Breast epithelium (tissue), 4 donors: ENCODE measurements around the gene EIF3K. TPM values are rescaled to one million over a fixed set of nuclear protein-coding genes. Genes with fewer than 3 reads are reported as not detected.
A peak's percentile ranks its signal among the peaks of the same experiment; 100 is the strongest.

Experiments used
- DNase-seq, 2 donors: peaks; one replicate each; pipeline ENCODE4 v3.0.0-alpha.2; 2019; ENCODE audit warnings: low spot score in 2 of 2
- H3K27ac ChIP-seq, 2 donors: fragments of 200-600 bp; sonication (generic) in 1 of 2; one replicate each; pipeline ENCODE4 v1.5.1; 2016 to 2019; ENCODE audit warnings: mild to moderate bottlenecking in 1 of 2
- H3K27me3 ChIP-seq, 2 donors: fragments of 200-600 bp; sonication (generic) in 1 of 2; one replicate each; pipeline versions ENCODE4 v1.5.1 to v1.6.0; 2017 to 2019; ENCODE audit warnings: control low read depth in 1 of 2, mild to moderate bottlenecking in 1 of 2
- H3K36me3 ChIP-seq: fragments of 200-600 bp; one replicate; pipeline ENCODE4 v1.5.1; 2019
- H3K4me1 ChIP-seq, 2 donors: fragments of 200-600 bp; sonication (generic); one replicate each; pipeline ENCODE4 v1.5.1; 2016 to 2019; ENCODE audit warnings: control low read depth in 1 of 2
- H3K4me3 ChIP-seq, 3 donors: fragments of 200-600 bp; sonication (generic); 1 replicate in 2 of 3; 2 replicates in 1 of 3; pipeline ENCODE4 v1.5.1; 2016 to 2019; ENCODE audit warnings: mild to moderate bottlenecking in 3 of 3, moderate library complexity in 2 of 3
- H3K9me3 ChIP-seq, 2 donors: fragments of 200-600 bp; sonication (generic) in 1 of 2; one replicate each; pipeline ENCODE4 v1.5.1; 2016 to 2019; ENCODE audit warnings: control low read depth in 1 of 2
- CTCF ChIP-seq, 3 donors: fragments of 450-650 bp; IDR thresholded peaks; one replicate each; pipeline ENCODE4 v1.5.1; 2016 to 2017; ENCODE audit warnings: antibody characterized with exemption in 3 of 3, mild to moderate bottlenecking in 3 of 3, moderate library complexity in 3 of 3
- POLR2A ChIP-seq: fragments of 450-650 bp; IDR thresholded peaks from one replicate; pipeline ENCODE4 v1.6.1; 2016; ENCODE audit warnings: antibody characterized with exemption, mild to moderate bottlenecking, moderate library complexity
- POLR2AphosphoS5 ChIP-seq, 3 donors: sonication (generic); formaldehyde crosslinking; IDR thresholded peaks; one replicate each; pipeline ENCODE4 v1.6.1; 2017; ENCODE audit warnings: antibody characterized with exemption in 3 of 3
- intact Hi-C: fragments of 100-400 bp; cut with DNase I; formaldehyde crosslinking; loops from one replicate; pipeline ENCODE4 v1.15.1; 2023; ENCODE audit warnings: low total_unique reads
- total RNA-seq, 3 donors: library from RNA; depleted of rRNA; stranded (reverse); fragments of >200 nt; gene quantifications; one replicate each; pipeline ENCODE4 v1.1.0, GENCODE V29; 2016

EIF3K gene
- total RNA-seq, 3 donors from 2014 or later: 401 to 562 (median 420) TPM

- Histone ChIP-seq H3K4me1 (no peaks in the 10 kb centered on the region), H3K36me3 (no peaks in the 10 kb centered on the region), H3K27me3 (no peaks in the 10 kb centered on the region), H3K27ac (no peak overlapping the region), H3K9me3 (no peaks in the 10 kb centered on the region), H3K4me3 (no peak overlapping the region)
- intact Hi-C loops: no loop called here
- TF ChIP-seq POLR2A: no peak
- no peak for TF ChIP-seq CTCF (IDR thresholded peaks at IDR 0.05)
- no peak for TF ChIP-seq POLR2AphosphoS5 (IDR thresholded peaks at IDR 0.05)
- no peak for DNase-seq
Observed at GRCh38 chr19:38606131-38606530, 12.9 kb upstream of the EIF3K start.

- TF ChIP-seq POLR2AphosphoS5 (IDR thresholded peaks at IDR 0.05) (no peak), POLR2A (no peak), CTCF (IDR thresholded peaks at IDR 0.05) (no peak)
- Histone ChIP-seq H3K4me1 (no peaks in the 10 kb centered on the region), H3K27ac (no peak overlapping the region), H3K4me3 (no peak overlapping the region), H3K9me3 (no peaks in the 10 kb centered on the region), H3K36me3 (no peaks in the 10 kb centered on the region), H3K27me3 (no peaks in the 10 kb centered on the region)
- intact Hi-C loops: no loop called here
- no peak for DNase-seq
Observed at GRCh38 chr19:38614289-38614688, 4.7 kb upstream of the EIF3K start.

GRCh38 chr19:38615007-38615581, 3.9 kb upstream of the EIF3K start:
- TF ChIP-seq POLR2A (no peak), POLR2AphosphoS5 (IDR thresholded peaks at IDR 0.05) (no peak), CTCF (IDR thresholded peaks at IDR 0.05) (no peak)

GRCh38 chr19:38616265-38616664, 2.7 kb upstream of the EIF3K start:
- Histone ChIP-seq H3K4me1 (peaks cover 4 to 9% of the 10 kb centered on the region in 2 donors), H3K27ac (no peak overlapping the region), H3K27me3 (no peaks in the 10 kb centered on the region), H3K36me3 (no peaks in the 10 kb centered on the region), H3K4me3 (no peak overlapping the region), H3K9me3 (no peaks in the 10 kb centered on the region)
- intact Hi-C loops: no loop called here
- DNase-seq: no peak
- TF ChIP-seq POLR2AphosphoS5 (IDR thresholded peaks at IDR 0.05): no peak
- no peak for TF ChIP-seq POLR2A
- no peak for TF ChIP-seq CTCF (IDR thresholded peaks at IDR 0.05)

More at GRCh38 chr19:38615007-38615581, 3.9 kb upstream of the EIF3K start:
- no peaks in the 10 kb centered on the region for H3K36me3 ChIP-seq
- no peak overlapping the region for H3K27ac ChIP-seq
- intact Hi-C loops: no loop called here
- DNase-seq: no peak
- H3K4me1 ChIP-seq: peaks cover 2 to 6% of the 10 kb centered on the region in 2 donors
- H3K9me3 ChIP-seq: no peaks in the 10 kb centered on the region
- H3K27me3 ChIP-seq: no peaks in the 10 kb centered on the region
- no peak overlapping the region for H3K4me3 ChIP-seq

- H3K27ac ChIP-seq: no peak overlapping the region
- TF ChIP-seq POLR2AphosphoS5 (IDR thresholded peaks at IDR 0.05) (no peak), POLR2A (no peak), CTCF (IDR thresholded peaks at IDR 0.05) (no peak)
- H3K36me3 ChIP-seq: no peaks in the 10 kb centered on the region
- H3K9me3 ChIP-seq: no peaks in the 10 kb centered on the region
- peaks cover 4 to 9% of the 10 kb centered on the region in 2 donors for H3K4me1 ChIP-seq
- peak overlapping the region; percentile 87 to 98 (median 93) for H3K4me3 ChIP-seq
- no peaks in the 10 kb centered on the region for H3K27me3 ChIP-seq
- no peak for DNase-seq
- intact Hi-C loops: no loop called here
Observed at GRCh38 chr19:38617283-38617763, 1.7 kb upstream of the EIF3K start.
